ENCODE measurements around the gene SLC9A5. TPM values are rescaled to one million over a fixed set of nuclear protein-coding genes. Genes with fewer than 3 reads are reported as not detected.

The SLC9A5 gene
- total and polyA plus RNA-seq, 2 experiments from 2014 or later, result 4.5 to 5.4 TPM

DNA sequence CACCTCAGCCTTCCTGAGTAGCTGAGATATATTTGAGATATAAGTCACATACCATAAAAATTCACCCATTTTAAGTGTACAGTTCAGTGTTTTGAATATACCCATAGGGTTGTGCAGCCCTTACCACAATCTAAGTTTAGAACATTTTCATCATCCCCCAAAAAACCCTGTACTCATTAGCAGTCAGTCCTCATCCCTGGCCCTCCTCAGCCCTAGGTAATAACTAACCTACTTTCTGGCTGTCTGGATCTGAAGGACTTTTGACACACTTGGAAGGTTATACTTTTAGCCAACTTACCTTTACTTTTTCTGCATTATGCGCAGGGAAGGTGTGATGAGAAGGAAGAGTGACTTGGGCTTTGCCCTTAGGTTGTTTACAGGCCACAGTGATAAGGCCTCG, 26.5 kb downstream of the SLC9A5 start (continued):
- TF ChIP-seq, protein P1, sequence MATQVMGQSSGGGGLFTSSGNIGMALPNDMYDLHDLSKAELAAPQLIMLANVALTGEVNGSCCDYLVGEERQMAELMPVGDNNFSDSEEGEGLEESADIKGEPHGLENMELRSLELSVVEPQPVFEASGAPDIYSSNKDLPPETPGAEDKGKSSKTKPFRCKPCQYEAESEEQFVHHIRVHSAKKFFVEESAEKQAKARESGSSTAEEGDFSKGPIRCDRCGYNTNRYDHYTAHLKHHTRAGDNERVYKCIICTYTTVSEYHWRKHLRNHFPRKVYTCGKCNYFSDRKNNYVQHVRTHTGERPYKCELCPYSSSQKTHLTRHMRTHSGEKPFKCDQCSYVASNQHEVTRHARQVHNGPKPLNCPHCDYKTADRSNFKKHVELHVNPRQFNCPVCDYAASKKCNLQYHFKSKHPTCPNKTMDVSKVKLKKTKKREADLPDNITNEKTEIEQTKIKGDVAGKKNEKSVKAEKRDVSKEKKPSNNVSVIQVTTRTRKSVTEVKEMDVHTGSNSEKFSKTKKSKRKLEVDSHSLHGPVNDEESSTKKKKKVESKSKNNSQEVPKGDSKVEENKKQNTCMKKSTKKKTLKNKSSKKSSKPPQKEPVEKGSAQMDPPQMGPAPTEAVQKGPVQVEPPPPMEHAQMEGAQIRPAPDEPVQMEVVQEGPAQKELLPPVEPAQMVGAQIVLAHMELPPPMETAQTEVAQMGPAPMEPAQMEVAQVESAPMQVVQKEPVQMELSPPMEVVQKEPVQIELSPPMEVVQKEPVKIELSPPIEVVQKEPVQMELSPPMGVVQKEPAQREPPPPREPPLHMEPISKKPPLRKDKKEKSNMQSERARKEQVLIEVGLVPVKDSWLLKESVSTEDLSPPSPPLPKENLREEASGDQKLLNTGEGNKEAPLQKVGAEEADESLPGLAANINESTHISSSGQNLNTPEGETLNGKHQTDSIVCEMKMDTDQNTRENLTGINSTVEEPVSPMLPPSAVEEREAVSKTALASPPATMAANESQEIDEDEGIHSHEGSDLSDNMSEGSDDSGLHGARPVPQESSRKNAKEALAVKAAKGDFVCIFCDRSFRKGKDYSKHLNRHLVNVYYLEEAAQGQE (IDR thresholded peaks at IDR 0.05; ENCODE audit: unreplicated experiment), result no peak

DNA sequence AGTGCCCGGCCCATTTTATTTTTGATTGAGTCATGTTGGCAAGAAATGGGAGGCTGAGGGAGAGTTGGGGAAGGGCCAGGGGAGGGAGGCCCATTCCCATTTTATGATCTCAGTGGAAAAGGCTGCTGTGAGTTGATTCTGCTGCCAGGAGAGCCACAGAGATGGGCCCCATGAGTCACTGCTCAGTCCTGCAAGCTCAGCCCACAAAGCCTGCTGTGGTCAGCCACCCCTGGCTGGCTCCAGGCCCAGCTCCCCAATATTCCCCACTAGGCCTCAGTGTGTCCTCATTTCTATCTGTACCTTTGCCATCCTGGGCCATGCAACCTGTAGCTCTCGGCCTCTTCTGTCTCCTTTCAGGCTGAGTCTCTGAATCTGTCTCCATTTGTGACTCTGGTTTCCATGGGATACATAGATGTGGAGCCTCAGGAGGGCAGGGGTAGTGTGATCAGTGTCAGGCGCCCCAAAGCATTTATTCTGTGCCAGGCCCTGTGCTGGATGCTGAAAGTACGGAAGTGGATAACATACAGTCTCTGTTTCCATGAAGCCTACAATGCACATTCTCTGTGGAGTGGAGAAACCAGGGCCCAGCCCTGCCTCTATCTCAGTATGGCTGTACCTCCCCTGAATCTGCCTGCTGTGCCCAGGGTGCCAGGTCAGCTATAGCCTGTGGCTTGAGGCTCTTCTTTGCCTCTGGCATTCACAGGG, 28.7 kb downstream of the SLC9A5 start:
- Histone ChIP-seq H2AFZ (no peak overlapping the region), H3K4me1 (ENCODE audit: insufficient read depth) (peaks cover 5% of the 10 kb centered on the region; the same call in 1 of the 2 replicates), H3K4me2 (no peak overlapping the region), H3K36me3 (ENCODE audit: insufficient read depth) (no peaks in the 10 kb centered on the region), H3F3A (replicated peaks; ENCODE audit: low read depth) (no peaks in the 10 kb centered on the region), H3K79me2 (replicated peaks; ENCODE audit: insufficient read depth) (no peaks in the 10 kb centered on the region), H3K9me2 (ENCODE audit: insufficient read depth) (no peaks in the 10 kb centered on the region), H3K27ac (ENCODE audit: low read depth) (no peak overlapping the region), H3K4me3 (no peak overlapping the region), H4K20me1 (replicated peaks; ENCODE audit: insufficient read depth) (no peaks in the 10 kb centered on the region), H3K27me3 (ENCODE audit: insufficient read depth) (peaks cover 13% of the 10 kb centered on the region)
- TF ChIP-seq STAT1 (IDR thresholded peaks at IDR 0.05; ENCODE audit: unreplicated experiment) (no peak), EZH2 (IDR thresholded peaks at IDR 0.05; ENCODE audit: low read depth, unreplicated experiment) (no peak), CREB1 (CRISPR knock-in tag; IDR thresholded peaks at IDR 0.05; ENCODE audit: low read depth) (no peak), ZNF114 (CRISPR knock-in tag; IDR thresholded peaks at IDR 0.05) (no peak)
- TF ChIP-seq, protein P2, sequence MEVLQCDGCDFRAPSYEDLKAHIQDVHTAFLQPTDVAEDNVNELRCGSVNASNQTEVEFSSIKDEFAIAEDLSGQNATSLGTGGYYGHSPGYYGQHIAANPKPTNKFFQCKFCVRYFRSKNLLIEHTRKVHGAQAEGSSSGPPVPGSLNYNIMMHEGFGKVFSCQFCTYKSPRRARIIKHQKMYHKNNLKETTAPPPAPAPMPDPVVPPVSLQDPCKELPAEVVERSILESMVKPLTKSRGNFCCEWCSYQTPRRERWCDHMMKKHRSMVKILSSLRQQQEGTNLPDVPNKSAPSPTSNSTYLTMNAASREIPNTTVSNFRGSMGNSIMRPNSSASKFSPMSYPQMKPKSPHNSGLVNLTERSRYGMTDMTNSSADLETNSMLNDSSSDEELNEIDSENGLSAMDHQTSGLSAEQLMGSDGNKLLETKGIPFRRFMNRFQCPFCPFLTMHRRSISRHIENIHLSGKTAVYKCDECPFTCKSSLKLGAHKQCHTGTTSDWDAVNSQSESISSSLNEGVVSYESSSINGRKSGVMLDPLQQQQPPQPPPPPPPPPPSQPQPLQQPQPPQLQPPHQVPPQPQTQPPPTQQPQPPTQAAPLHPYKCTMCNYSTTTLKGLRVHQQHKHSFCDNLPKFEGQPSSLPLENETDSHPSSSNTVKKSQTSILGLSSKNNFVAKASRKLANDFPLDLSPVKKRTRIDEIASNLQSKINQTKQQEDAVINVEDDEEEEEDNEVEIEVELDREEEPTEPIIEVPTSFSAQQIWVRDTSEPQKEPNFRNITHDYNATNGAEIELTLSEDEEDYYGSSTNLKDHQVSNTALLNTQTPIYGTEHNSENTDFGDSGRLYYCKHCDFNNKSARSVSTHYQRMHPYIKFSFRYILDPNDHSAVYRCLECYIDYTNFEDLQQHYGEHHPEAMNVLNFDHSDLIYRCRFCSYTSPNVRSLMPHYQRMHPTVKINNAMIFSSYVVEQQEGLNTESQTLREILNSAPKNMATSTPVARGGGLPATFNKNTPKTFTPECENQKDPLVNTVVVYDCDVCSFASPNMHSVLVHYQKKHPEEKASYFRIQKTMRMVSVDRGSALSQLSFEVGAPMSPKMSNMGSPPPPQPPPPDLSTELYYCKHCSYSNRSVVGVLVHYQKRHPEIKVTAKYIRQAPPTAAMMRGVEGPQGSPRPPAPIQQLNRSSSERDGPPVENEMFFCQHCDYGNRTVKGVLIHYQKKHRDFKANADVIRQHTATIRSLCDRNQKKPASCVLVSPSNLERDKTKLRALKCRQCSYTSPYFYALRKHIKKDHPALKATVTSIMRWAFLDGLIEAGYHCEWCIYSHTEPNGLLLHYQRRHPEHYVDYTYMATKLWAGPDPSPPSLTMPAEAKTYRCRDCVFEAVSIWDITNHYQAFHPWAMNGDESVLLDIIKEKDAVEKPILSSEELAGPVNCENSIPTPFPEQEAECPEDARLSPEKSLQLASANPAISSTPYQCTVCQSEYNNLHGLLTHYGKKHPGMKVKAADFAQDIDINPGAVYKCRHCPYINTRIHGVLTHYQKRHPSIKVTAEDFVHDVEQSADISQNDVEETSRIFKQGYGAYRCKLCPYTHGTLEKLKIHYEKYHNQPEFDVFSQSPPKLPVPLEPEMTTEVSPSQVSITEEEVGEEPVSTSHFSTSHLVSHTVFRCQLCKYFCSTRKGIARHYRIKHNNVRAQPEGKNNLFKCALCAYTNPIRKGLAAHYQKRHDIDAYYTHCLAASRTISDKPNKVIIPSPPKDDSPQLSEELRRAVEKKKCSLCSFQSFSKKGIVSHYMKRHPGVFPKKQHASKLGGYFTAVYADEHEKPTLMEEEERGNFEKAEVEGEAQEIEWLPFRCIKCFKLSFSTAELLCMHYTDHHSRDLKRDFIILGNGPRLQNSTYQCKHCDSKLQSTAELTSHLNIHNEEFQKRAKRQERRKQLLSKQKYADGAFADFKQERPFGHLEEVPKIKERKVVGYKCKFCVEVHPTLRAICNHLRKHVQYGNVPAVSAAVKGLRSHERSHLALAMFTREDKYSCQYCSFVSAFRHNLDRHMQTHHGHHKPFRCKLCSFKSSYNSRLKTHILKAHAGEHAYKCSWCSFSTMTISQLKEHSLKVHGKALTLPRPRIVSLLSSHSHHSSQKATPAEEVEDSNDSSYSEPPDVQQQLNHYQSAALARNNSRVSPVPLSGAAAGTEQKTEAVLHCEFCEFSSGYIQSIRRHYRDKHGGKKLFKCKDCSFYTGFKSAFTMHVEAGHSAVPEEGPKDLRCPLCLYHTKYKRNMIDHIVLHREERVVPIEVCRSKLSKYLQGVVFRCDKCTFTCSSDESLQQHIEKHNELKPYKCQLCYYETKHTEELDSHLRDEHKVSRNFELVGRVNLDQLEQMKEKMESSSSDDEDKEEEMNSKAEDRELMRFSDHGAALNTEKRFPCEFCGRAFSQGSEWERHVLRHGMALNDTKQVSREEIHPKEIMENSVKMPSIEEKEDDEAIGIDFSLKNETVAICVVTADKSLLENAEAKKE (CRISPR knock-in tag; IDR thresholded peaks at IDR 0.05), result no peak
- TF ChIP-seq, protein P3, sequence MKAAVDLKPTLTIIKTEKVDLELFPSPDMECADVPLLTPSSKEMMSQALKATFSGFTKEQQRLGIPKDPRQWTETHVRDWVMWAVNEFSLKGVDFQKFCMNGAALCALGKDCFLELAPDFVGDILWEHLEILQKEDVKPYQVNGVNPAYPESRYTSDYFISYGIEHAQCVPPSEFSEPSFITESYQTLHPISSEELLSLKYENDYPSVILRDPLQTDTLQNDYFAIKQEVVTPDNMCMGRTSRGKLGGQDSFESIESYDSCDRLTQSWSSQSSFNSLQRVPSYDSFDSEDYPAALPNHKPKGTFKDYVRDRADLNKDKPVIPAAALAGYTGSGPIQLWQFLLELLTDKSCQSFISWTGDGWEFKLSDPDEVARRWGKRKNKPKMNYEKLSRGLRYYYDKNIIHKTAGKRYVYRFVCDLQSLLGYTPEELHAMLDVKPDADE (IDR thresholded peaks at IDR 0.05), result no peak
- TF ChIP-seq, protein P4, sequence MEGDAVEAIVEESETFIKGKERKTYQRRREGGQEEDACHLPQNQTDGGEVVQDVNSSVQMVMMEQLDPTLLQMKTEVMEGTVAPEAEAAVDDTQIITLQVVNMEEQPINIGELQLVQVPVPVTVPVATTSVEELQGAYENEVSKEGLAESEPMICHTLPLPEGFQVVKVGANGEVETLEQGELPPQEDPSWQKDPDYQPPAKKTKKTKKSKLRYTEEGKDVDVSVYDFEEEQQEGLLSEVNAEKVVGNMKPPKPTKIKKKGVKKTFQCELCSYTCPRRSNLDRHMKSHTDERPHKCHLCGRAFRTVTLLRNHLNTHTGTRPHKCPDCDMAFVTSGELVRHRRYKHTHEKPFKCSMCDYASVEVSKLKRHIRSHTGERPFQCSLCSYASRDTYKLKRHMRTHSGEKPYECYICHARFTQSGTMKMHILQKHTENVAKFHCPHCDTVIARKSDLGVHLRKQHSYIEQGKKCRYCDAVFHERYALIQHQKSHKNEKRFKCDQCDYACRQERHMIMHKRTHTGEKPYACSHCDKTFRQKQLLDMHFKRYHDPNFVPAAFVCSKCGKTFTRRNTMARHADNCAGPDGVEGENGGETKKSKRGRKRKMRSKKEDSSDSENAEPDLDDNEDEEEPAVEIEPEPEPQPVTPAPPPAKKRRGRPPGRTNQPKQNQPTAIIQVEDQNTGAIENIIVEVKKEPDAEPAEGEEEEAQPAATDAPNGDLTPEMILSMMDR (conservative IDR thresholded peaks at IDR 0.05; ENCODE audit: low read depth in 2 of 2), result no peak
- Mint-ChIP-seq H3K4me1 (peaks cover 2% of the 10 kb centered on the region; the same call in 1 of the 3 replicates), H3K9me3 (no peaks in the 10 kb centered on the region), H3K27me3 (ENCODE audit: insufficient read depth, low read depth, poor library complexity) (peaks cover 6% of the 10 kb centered on the region), H3K4me3 (no peak overlapping the region), H3K27ac (no peak overlapping the region), H3K36me3 (ENCODE audit: low read depth) (no peaks in the 10 kb centered on the region)
- ATAC-seq (no peak), DNase-seq (ENCODE audit: low spot score) (no peak)
